ENCODE measurements around the gene FBXL4. TPM values are rescaled to one million over a fixed set of nuclear protein-coding genes. Genes with fewer than 3 reads are reported as not detected.
A peak's percentile ranks its signal among the peaks of the same experiment; 100 is the strongest.

FBXL4 gene
- total RNA-seq, 1 donor from 2014 or later, result 15.3 TPM

DNA sequence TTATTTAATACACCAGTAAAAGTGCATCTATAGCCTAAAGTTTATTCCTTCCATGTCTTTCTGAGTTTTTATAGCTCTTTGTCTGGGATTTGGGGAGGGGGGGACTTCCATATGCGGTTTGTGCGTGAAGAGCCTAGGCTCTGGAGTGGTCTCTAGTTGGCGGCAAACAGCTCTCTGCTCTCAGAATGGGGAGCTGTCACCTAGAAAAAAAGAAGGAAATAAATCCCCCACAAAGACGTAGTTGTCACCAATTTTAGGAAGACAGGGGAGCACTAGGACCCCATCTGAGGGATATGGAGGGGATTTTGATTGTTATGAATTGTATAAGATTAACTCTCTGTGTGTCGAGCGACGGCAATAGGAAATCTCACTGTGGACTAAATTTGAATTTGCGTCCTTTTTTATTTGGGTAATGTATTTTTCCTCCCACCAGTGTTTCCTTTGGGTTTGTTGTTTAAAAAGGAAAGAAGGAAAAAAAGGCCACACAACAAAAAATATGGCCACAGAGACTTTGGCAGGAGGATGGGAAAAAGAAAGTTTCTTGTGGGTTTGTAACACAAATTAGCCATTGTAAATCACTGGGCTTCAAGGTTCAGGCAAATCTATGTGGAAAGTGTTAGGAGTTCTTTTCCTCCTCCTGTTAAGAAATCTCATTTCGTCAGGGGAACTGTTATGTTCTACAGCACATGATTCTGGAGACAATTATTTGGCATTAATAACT lies 106.0 kb downstream of the FBXL4 start:
- no peaks in the 10 kb centered on the region for H3K36me3 Mint-ChIP-seq (ENCODE audit: low read depth, unreplicated experiment)
- TF ChIP-seq, protein P1, sequence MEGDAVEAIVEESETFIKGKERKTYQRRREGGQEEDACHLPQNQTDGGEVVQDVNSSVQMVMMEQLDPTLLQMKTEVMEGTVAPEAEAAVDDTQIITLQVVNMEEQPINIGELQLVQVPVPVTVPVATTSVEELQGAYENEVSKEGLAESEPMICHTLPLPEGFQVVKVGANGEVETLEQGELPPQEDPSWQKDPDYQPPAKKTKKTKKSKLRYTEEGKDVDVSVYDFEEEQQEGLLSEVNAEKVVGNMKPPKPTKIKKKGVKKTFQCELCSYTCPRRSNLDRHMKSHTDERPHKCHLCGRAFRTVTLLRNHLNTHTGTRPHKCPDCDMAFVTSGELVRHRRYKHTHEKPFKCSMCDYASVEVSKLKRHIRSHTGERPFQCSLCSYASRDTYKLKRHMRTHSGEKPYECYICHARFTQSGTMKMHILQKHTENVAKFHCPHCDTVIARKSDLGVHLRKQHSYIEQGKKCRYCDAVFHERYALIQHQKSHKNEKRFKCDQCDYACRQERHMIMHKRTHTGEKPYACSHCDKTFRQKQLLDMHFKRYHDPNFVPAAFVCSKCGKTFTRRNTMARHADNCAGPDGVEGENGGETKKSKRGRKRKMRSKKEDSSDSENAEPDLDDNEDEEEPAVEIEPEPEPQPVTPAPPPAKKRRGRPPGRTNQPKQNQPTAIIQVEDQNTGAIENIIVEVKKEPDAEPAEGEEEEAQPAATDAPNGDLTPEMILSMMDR (IDR thresholded peaks at IDR 0.05; ENCODE audit: unreplicated experiment), result no peak
- H3K4me3 Mint-ChIP-seq (ENCODE audit: unreplicated experiment), result no peak overlapping the region
- peaks cover 19% of the 10 kb centered on the region for H3K27me3 Mint-ChIP-seq (ENCODE audit: unreplicated experiment)
- peaks cover 41% of the 10 kb centered on the region for H3K4me1 Mint-ChIP-seq (ENCODE audit: unreplicated experiment)
- H3K27ac Mint-ChIP-seq (ENCODE audit: unreplicated experiment), result peak overlapping the region; percentile 9
- DNase-seq (ENCODE audit: low spot score), result no peak
- no peaks in the 10 kb centered on the region for H3K9me3 Mint-ChIP-seq (ENCODE audit: unreplicated experiment)

DNA sequence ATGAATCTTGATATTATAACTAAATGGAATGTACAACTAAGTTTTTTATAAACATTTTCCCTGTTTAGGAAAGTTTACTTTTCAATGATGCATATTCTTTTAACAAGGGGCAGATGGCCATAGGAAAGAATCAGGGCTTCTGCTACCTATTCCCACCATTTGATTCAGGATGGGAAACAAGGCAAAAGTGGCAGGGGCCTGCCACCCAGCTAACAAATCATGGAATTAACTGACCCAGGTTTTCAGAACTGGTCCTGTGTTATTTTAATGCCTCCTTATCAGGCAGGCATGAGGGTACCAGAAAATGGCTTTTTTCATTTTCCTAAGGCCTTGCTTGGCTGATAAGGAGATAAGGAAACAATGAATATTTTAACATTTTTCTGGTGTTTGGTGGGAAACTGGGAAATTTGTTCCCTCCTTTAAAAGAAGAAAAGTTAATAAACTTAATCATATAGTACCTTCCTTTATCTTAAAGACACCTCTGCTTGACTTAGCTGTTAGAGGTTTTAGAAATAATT lies 106.7 kb downstream of the FBXL4 start:
- H3K4me3 Mint-ChIP-seq (ENCODE audit: unreplicated experiment), result no peak overlapping the region
- no peaks in the 10 kb centered on the region for H3K9me3 Mint-ChIP-seq (ENCODE audit: unreplicated experiment)
- peaks cover 43% of the 10 kb centered on the region for H3K4me1 Mint-ChIP-seq (ENCODE audit: unreplicated experiment)
- DNase-seq (ENCODE audit: low spot score), result no peak
- peaks cover 24% of the 10 kb centered on the region for H3K27me3 Mint-ChIP-seq (ENCODE audit: unreplicated experiment)
- H3K36me3 Mint-ChIP-seq (ENCODE audit: low read depth, unreplicated experiment), result no peaks in the 10 kb centered on the region
- TF ChIP-seq, protein P1 (IDR thresholded peaks at IDR 0.05; ENCODE audit: unreplicated experiment), result no peak
- H3K27ac Mint-ChIP-seq (ENCODE audit: unreplicated experiment), result no peak overlapping the region

DNA sequence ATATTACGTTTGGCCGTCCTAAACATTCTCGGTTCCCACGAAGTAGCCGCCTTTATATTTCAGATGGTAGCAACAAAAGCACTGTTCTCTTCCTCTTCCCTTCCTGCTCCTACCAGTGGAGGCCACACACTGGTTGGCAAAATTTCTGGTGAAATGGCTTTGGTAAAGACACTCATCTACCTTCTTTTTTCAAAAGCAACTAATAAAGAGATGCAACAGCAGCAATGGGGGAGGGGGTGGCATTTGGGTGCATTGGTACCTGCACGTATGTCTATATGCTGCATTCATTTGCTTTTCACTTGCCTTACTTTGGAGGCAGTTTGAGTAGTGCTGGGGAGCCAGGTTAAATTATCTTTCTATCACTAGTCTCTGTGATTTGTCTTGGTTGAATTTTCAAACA lies 107.4 kb downstream of the FBXL4 start:
- H3K36me3 Mint-ChIP-seq (ENCODE audit: low read depth, unreplicated experiment), result no peaks in the 10 kb centered on the region
- H3K27ac Mint-ChIP-seq (ENCODE audit: unreplicated experiment), result no peak overlapping the region
- H3K9me3 Mint-ChIP-seq (ENCODE audit: unreplicated experiment), result no peaks in the 10 kb centered on the region
- TF ChIP-seq, protein P1 (IDR thresholded peaks at IDR 0.05; ENCODE audit: unreplicated experiment), result no peak
- H3K27me3 Mint-ChIP-seq (ENCODE audit: unreplicated experiment), result peaks cover 27% of the 10 kb centered on the region
- no peak for DNase-seq (ENCODE audit: low spot score)
- H3K4me1 Mint-ChIP-seq (ENCODE audit: unreplicated experiment), result peaks cover 40% of the 10 kb centered on the region
- no peak overlapping the region for H3K4me3 Mint-ChIP-seq (ENCODE audit: unreplicated experiment)

DNA sequence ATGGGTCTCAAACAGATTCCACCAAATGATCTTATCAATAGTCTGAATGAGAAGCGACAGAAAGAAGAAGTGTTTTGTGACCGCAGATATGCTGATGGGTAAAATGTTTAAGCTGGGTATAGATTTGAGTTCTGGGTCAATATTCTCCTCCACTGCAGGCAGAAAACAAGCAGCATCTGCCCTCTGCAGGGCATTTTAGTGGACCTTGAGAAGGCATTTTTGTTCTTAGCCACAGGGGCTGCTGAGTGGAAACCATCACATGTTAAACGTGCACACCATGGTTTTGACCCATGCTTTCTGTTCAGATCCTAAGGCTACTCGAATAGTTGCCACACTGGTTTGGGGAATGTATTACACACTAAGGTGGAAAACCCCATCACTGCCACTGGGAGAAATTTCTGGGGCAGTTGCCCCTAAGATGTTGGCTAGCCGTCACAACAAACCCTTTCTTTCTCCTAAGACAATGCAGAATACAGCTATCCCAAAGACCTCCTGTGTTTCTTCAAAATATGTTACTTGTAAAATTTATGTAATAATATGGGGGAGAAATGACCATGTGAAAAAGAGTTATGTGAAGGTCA lies 107.9 kb downstream of the FBXL4 start:
- no peaks in the 10 kb centered on the region for H3K36me3 Mint-ChIP-seq (ENCODE audit: low read depth, unreplicated experiment)
- H3K27me3 Mint-ChIP-seq (ENCODE audit: unreplicated experiment), result peaks cover 27% of the 10 kb centered on the region
- H3K4me1 Mint-ChIP-seq (ENCODE audit: unreplicated experiment), result peaks cover 39% of the 10 kb centered on the region
- no peaks in the 10 kb centered on the region for H3K9me3 Mint-ChIP-seq (ENCODE audit: unreplicated experiment)
- TF ChIP-seq, protein P1 (IDR thresholded peaks at IDR 0.05; ENCODE audit: unreplicated experiment), result no peak
- H3K4me3 Mint-ChIP-seq (ENCODE audit: unreplicated experiment), result no peak overlapping the region
- DNase-seq (ENCODE audit: low spot score), result peak; percentile 46
- no peak overlapping the region for H3K27ac Mint-ChIP-seq (ENCODE audit: unreplicated experiment)

DNA sequence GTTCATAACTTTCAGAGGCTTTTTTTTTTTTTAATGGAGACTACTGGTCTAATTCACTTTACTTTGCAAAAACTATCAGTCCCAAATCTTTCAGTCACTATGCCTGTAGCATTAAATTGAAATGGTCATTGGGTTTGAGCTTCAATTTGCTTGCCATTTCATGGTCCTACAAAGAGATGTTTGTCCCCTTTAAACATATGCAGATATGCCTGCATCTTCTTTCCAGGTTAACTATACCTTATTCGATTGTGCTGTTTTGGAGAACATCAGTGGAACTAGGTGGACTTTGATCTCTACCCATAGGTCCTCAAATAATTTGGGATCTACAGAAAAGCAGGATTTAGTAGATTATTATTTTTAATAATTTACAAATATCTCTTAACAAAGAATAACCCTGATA lies 108.8 kb downstream of the FBXL4 start:
- H3K27me3 Mint-ChIP-seq (ENCODE audit: unreplicated experiment), result peaks cover 21% of the 10 kb centered on the region
- DNase-seq (ENCODE audit: low spot score), result no peak
- peaks cover 33% of the 10 kb centered on the region for H3K4me1 Mint-ChIP-seq (ENCODE audit: unreplicated experiment)
- H3K4me3 Mint-ChIP-seq (ENCODE audit: unreplicated experiment), result no peak overlapping the region
- TF ChIP-seq, protein P1 (IDR thresholded peaks at IDR 0.05; ENCODE audit: unreplicated experiment), result no peak
- H3K27ac Mint-ChIP-seq (ENCODE audit: unreplicated experiment), result no peak overlapping the region
- H3K9me3 Mint-ChIP-seq (ENCODE audit: unreplicated experiment), result no peaks in the 10 kb centered on the region
- no peaks in the 10 kb centered on the region for H3K36me3 Mint-ChIP-seq (ENCODE audit: low read depth, unreplicated experiment)
